Right lobe of liver (tissue), 6 donors: Measurements from ENCODE around the gene NLN. TPM values are rescaled to one million over a fixed set of nuclear protein-coding genes. Genes with fewer than 3 reads are reported as not detected.
"Not testable (repeated sequence)": the region's sequence is repeated elsewhere in the genome, so short reads cannot be mapped to it uniquely, and the experiment has no call there.

Experiments
- ATAC-seq, 4 donors: fragments of 200-7000 bp; cut with Tn5 transposase; one replicate each; pipeline ENCODE4 v1.9.1; 2020; ENCODE audit warnings: mild to moderate bottlenecking in 4 of 4, moderate library complexity in 4 of 4
- DNase-seq, 3 donors: peaks; one replicate each; pipeline ENCODE4 v3.0.0-alpha.2; 2020
- H3K27ac ChIP-seq, 3 donors: fragments of 200-600 bp; one replicate each; pipeline ENCODE4 v1.8.0; 2022
- H3K27me3 ChIP-seq, 2 donors: fragments of 200-600 bp; one replicate each; pipeline ENCODE4 v1.8.0; 2022
- H3K36me3 ChIP-seq, 4 donors: fragments of 200-600 bp; sonication (generic) in 1 of 4; one replicate each; pipeline versions ENCODE4 v1.5.1 to v1.8.0; 2017 to 2022; ENCODE audit warnings: control low read depth in 1 of 4
- H3K4me1 ChIP-seq, 4 donors: fragments of 200-600 bp; sonication (generic) in 1 of 4; one replicate each; pipeline versions ENCODE4 v1.5.1 to v1.8.0; 2017 to 2022; ENCODE audit warnings: control low read depth in 1 of 4
- H3K4me3 ChIP-seq, 3 donors: fragments of 200-600 bp; one replicate each; pipeline ENCODE4 v1.8.0; 2022
- H3K9me3 ChIP-seq, 4 donors: fragments of 200-600 bp; sonication (generic) in 1 of 4; one replicate each; pipeline versions ENCODE4 v1.5.1 to v1.8.0; 2017 to 2022; ENCODE audit warnings: control low read depth in 1 of 4
- CTCF ChIP-seq, 4 donors: fragments of 200-600 bp in 3 of 4; fragments of 450-650 bp in 1 of 4; IDR thresholded peaks; one replicate each; pipeline versions ENCODE4 v1.5.1 to v1.8.0; 2016 to 2022; ENCODE audit warnings: antibody characterized with exemption in 4 of 4, mild to moderate bottlenecking in 2 of 4
- POLR2A ChIP-seq: fragments of 450-650 bp; IDR thresholded peaks from one replicate; pipeline ENCODE4 v1.6.1; 2017; ENCODE audit warnings: antibody characterized with exemption, mild to moderate bottlenecking
- WGBS: methylation state at CpG from one replicate; pipeline ENCODE4 v1.1.6; 2018; ENCODE audit warnings: low coverage, low lambda C conversion rate; ENCODE audit not compliant: insufficient coverage; ENCODE audit errors: missing lambda C conversion rate; 5-methylcytosine and 5-hydroxymethylcytosine counted together
- intact Hi-C, 2 donors: fragments of 100-400 bp; cut with DNase I; formaldehyde crosslinking; loops; one replicate each; pipeline versions ENCODE4 v1.11.2 to v1.14.1; 2022
- total RNA-seq, 6 experiments: library from RNA; depleted of rRNA in 2 of 6; stranded (reverse); fragments of >200 nt in 2 of 6; fragmentation: NEBNext Ultra II Directional in 3 of 6; extraction: Animal tissue kit (Norgen Biotek cat#: 25700) in 3 of 6; gene quantifications; one replicate each; pipeline versions ENCODE4 v1.1.0 to v1.2.4, GENCODE V29; 2016 to 2023
- donor health status: DM: no; HTN: yes; CAD: no.
- donor health status: DM: no; HTN: no; CAD: no.
- donor health status: DM: no; HTN: no; CAD: no.
- donor health status: DM: no; HTN: yes; CAD: no.
- donor health status: DM: no; HTN: yes; CAD: no.

NLN gene
- total RNA-seq, 6 experiments from 2014 or later: 28.3 to 68.2 (median 36.7) TPM

GRCh38 chr5:65803699-65804391, 81.8 kb downstream of the NLN start:
- 72% methylated on average over 5 of the region's 5 CpGs for WGBS
- ATAC-seq (no peak), DNase-seq (no peak)
- TF ChIP-seq CTCF (IDR thresholded peaks at IDR 0.05) (no peak), POLR2A (no peak)
- intact Hi-C loops: no loop called here
- no peak overlapping the region for H3K27ac ChIP-seq
- H3K27me3 ChIP-seq: no peaks in the 10 kb centered on the region
- H3K4me3 ChIP-seq: no peak overlapping the region
- H3K36me3 ChIP-seq: no peaks in the 10 kb centered on the region
- no peaks in the 10 kb centered on the region for H3K4me1 ChIP-seq
- no peaks in the 10 kb centered on the region for H3K9me3 ChIP-seq

GRCh38 chr5:65805089-65805488, 83.1 kb downstream of the NLN start:
- H3K27me3 ChIP-seq: no peaks in the 10 kb centered on the region
- ATAC-seq (no peak), DNase-seq (no peak)
- H3K4me3 ChIP-seq: no peak overlapping the region
- H3K4me1 ChIP-seq: no peaks in the 10 kb centered on the region
- H3K36me3 ChIP-seq: peaks cover 0 to 5% (median 1%) of the 10 kb centered on the region in 4 donors
- H3K9me3 ChIP-seq: no peaks in the 10 kb centered on the region
- intact Hi-C loops: no loop called here
- TF ChIP-seq POLR2A (no peak), CTCF (IDR thresholded peaks at IDR 0.05) (no peak)
- WGBS: 80% methylated on average over 2 of the region's 2 CpGs
- no peak overlapping the region for H3K27ac ChIP-seq

- intact Hi-C loops, H3K4me1 ChIP-seq, H3K4me3 ChIP-seq, H3K9me3 ChIP-seq, H3K27me3 ChIP-seq, H3K27ac ChIP-seq, ATAC-seq, DNase-seq: not testable (repeated sequence)
- H3K36me3 ChIP-seq: peaks cover 0 to 11% (median 3%) of the 10 kb centered on the region in 4 donors
- 96% methylated on average over 5 of the region's 5 CpGs for WGBS
Measured at GRCh38 chr5:65807494-65807893, 85.5 kb downstream of the NLN start.

- Histone ChIP-seq H3K9me3 (no peaks in the 10 kb centered on the region), H3K27ac (no peak overlapping the region), H3K27me3 (no peaks in the 10 kb centered on the region), H3K4me3 (no peak overlapping the region), H3K4me1 (peaks cover 0 to 5% (median 0%) of the 10 kb centered on the region in 4 donors), H3K36me3 (peaks cover 0 to 11% (median 3%) of the 10 kb centered on the region in 4 donors)
- TF ChIP-seq CTCF (IDR thresholded peaks at IDR 0.05) (no peak), POLR2A (no peak)
- no peak for DNase-seq
- intact Hi-C loops: no loop called here
- no peak for ATAC-seq
- WGBS: 87% methylated on average over 4 of the region's 5 CpGs
Measured at GRCh38 chr5:65808251-65808741, 86.3 kb downstream of the NLN start.

GRCh38 chr5:65808818-65809217, 86.8 kb downstream of the NLN start:
- Histone ChIP-seq H3K4me1 (peaks cover 0 to 5% (median 0%) of the 10 kb centered on the region in 4 donors), H3K27ac (no peak overlapping the region), H3K27me3 (no peaks in the 10 kb centered on the region), H3K36me3 (peaks cover 0 to 11% (median 3%) of the 10 kb centered on the region in 4 donors), H3K9me3 (no peaks in the 10 kb centered on the region), H3K4me3 (no peak overlapping the region)
- intact Hi-C loops: no loop called here
- ATAC-seq (peak in 1 of 4 donors; percentile 26), DNase-seq (no peak)
- WGBS: 95% methylated on average over 1 of the region's 1 CpG
- TF ChIP-seq CTCF (IDR thresholded peaks at IDR 0.05) (no peak), POLR2A (no peak)
